Peyer's patch (tissue), 4 donors: ENCODE measurements around the gene ABCC4.

Experiments used
- POLR2A ChIP-seq, 2 donors: fragments of 450-650 bp; IDR thresholded peaks; one replicate each; pipeline ENCODE4 v1.5.1; 2017; ENCODE audit warnings: antibody characterized with exemption in 2 of 2, mild to moderate bottlenecking in 2 of 2, moderate library complexity in 2 of 2
- TF ChIP-seq, protein P1 (sequence below), 6 experiments: fragments of 450-650 bp in 4 of 6; fragments of 200-600 bp in 2 of 6; sonication (generic) in 1 of 6; IDR thresholded peaks; one replicate each; pipeline ENCODE4 v1.5.1; 2017 to 2019; ENCODE audit warnings: antibody characterized with exemption in 6 of 6, mild to moderate bottlenecking in 3 of 6, moderate library complexity in 1 of 6

DNA sequence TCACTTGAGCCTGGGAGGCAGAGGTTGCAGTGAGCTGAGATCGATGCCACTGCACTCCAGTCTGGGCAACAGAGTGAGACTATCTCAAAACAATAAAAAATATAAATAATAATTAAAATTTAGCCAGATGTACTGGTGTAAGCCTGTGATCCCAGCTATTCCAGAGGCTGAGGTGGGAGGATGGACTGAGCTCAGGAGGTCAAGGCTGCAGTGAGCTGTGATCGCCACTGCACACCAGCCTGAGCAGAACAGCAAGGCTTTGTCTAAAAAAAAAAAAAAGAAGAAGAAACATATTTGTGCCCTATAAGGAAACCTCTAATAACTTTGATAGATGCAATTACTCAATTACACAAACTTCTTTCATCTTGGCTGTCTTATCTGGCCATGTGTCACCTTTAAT lies 52.3 kb downstream of the ABCC4 start:
- TF ChIP-seq, protein P1, sequence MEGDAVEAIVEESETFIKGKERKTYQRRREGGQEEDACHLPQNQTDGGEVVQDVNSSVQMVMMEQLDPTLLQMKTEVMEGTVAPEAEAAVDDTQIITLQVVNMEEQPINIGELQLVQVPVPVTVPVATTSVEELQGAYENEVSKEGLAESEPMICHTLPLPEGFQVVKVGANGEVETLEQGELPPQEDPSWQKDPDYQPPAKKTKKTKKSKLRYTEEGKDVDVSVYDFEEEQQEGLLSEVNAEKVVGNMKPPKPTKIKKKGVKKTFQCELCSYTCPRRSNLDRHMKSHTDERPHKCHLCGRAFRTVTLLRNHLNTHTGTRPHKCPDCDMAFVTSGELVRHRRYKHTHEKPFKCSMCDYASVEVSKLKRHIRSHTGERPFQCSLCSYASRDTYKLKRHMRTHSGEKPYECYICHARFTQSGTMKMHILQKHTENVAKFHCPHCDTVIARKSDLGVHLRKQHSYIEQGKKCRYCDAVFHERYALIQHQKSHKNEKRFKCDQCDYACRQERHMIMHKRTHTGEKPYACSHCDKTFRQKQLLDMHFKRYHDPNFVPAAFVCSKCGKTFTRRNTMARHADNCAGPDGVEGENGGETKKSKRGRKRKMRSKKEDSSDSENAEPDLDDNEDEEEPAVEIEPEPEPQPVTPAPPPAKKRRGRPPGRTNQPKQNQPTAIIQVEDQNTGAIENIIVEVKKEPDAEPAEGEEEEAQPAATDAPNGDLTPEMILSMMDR (IDR thresholded peaks at IDR 0.05): no peak
- no peak for TF ChIP-seq POLR2A (IDR thresholded peaks at IDR 0.05)
